ENCODE data around the gene TMEM184C. TPM values are rescaled to one million over a fixed set of nuclear protein-coding genes. Genes with fewer than 3 reads are reported as not detected.

TMEM184C gene
- total RNA-seq, result 34.7 to 38.7 TPM (median 37.6 TPM) in 3 replicates

GRCh38 chr4:147617173-147617840, at the start of gene TMEM184C:
Gene TMEM184C, plus strand, starts transcription at chr4:147617397. Its CDS starts 560 bp downstream, at chr4:147617957.
- Mint-ChIP-seq H3K4me3 (peak within 1 kb of the TSS; percentile 95), H3K36me3 (peaks cover 9% of the 10 kb centered on the region), H3K27me3 (ENCODE audit: low read depth) (peaks cover 2% of the 10 kb centered on the region), H3K9me3 (no peaks in the 10 kb centered on the region), H3K4me1 (peaks cover 26% of the 10 kb centered on the region), H3K27ac (peak within 1 kb of the TSS; percentile 97)
- no peak for TF ChIP-seq CTCF (IDR thresholded peaks at IDR 0.05; ENCODE audit: unreplicated experiment)
- DNase-seq (ENCODE audit: low spot score in 2 of 2, unreplicated experiment in 2 of 2), result peak; percentile 95 to 98

- Mint-ChIP-seq H3K27me3 (ENCODE audit: low read depth) (no peaks in the 10 kb centered on the region), H3K4me3 (no peak overlapping the region), H3K9me3 (peaks cover 36% of the 10 kb centered on the region), H3K4me1 (peaks cover 2% of the 10 kb centered on the region), H3K36me3 (peaks cover 11% of the 10 kb centered on the region), H3K27ac (no peak overlapping the region)
- DNase-seq (ENCODE audit: low spot score in 2 of 2, unreplicated experiment in 2 of 2), result no peak
- no peak for TF ChIP-seq CTCF (IDR thresholded peaks at IDR 0.05; ENCODE audit: unreplicated experiment)
Observed at GRCh38 chr4:147570616-147571015, 46.6 kb upstream of the TMEM184C start.

- peaks cover 11% of the 10 kb centered on the region for H3K36me3 Mint-ChIP-seq
- H3K4me1 Mint-ChIP-seq, result peaks cover 2% of the 10 kb centered on the region
- no peak for DNase-seq (ENCODE audit: low spot score in 2 of 2, unreplicated experiment in 2 of 2)
- H3K27me3 Mint-ChIP-seq (ENCODE audit: low read depth), result no peaks in the 10 kb centered on the region
- no peak overlapping the region for H3K27ac Mint-ChIP-seq
- TF ChIP-seq CTCF (IDR thresholded peaks at IDR 0.05; ENCODE audit: unreplicated experiment), result no peak
- no peak overlapping the region for H3K4me3 Mint-ChIP-seq
- peaks cover 31% of the 10 kb centered on the region for H3K9me3 Mint-ChIP-seq
Observed at GRCh38 chr4:147571036-147571770, 46.0 kb upstream of the TMEM184C start.

GRCh38 chr4:147576084-147576483, 41.1 kb upstream of the TMEM184C start:
- TF ChIP-seq CTCF (IDR thresholded peaks at IDR 0.05; ENCODE audit: unreplicated experiment), result no peak
- H3K27me3 Mint-ChIP-seq (ENCODE audit: low read depth), result no peaks in the 10 kb centered on the region
- no peak overlapping the region for H3K4me3 Mint-ChIP-seq
- DNase-seq (ENCODE audit: low spot score in 2 of 2, unreplicated experiment in 2 of 2), result no peak
- H3K36me3 Mint-ChIP-seq, result peaks cover 8% of the 10 kb centered on the region
- no peaks in the 10 kb centered on the region for H3K4me1 Mint-ChIP-seq
- H3K27ac Mint-ChIP-seq, result no peak overlapping the region
- peaks cover 4% of the 10 kb centered on the region for H3K9me3 Mint-ChIP-seq

- Mint-ChIP-seq H3K4me3 (no peak overlapping the region), H3K36me3 (peaks cover 12% of the 10 kb centered on the region), H3K27ac (no peak overlapping the region), H3K27me3 (ENCODE audit: low read depth) (no peaks in the 10 kb centered on the region), H3K9me3 (peaks cover 7% of the 10 kb centered on the region), H3K4me1 (peaks cover 12% of the 10 kb centered on the region)
- TF ChIP-seq CTCF (IDR thresholded peaks at IDR 0.05; ENCODE audit: unreplicated experiment), result no peak
- no peak for DNase-seq (ENCODE audit: low spot score in 2 of 2, unreplicated experiment in 2 of 2)
Observed at GRCh38 chr4:147578051-147578476, 39.1 kb upstream of the TMEM184C start.
